IgD-negative memory B cell (primary cell): Measurements from ENCODE around the gene PYGO2. TPM values are rescaled to one million over a fixed set of nuclear protein-coding genes. Genes with fewer than 3 reads are reported as not detected.

Experiments used
- H3K27ac Mint-ChIP-seq, 3 donors: one replicate each; pipeline ENCODE4 v1.8.0; 2020 to 2022; ENCODE audit warnings: mild to moderate bottlenecking in 3 of 3, mixed read lengths in 3 of 3, moderate library complexity in 1 of 3
- H3K27me3 Mint-ChIP-seq: one replicate; pipeline ENCODE4 v1.8.0; 2021; ENCODE audit warnings: mixed read lengths
- H3K36me3 Mint-ChIP-seq: one replicate; pipeline ENCODE4 v1.8.0; 2020; ENCODE audit warnings: mild to moderate bottlenecking, mixed read lengths
- H3K4me1 Mint-ChIP-seq, 3 donors: one replicate each; pipeline ENCODE4 v1.8.0; 2020 to 2022; ENCODE audit warnings: mixed read lengths in 3 of 3, mild to moderate bottlenecking in 1 of 3
- H3K4me3 Mint-ChIP-seq, 4 donors: one replicate each; pipeline ENCODE4 v1.8.0; 2020 to 2022; ENCODE audit warnings: mild to moderate bottlenecking in 4 of 4, mixed read lengths in 4 of 4, moderate library complexity in 3 of 4
- H3K9me3 Mint-ChIP-seq, 3 donors: one replicate each; pipeline ENCODE4 v1.8.0; 2020 to 2021; ENCODE audit warnings: mixed read lengths in 3 of 3, mild to moderate bottlenecking in 1 of 3
- polyA plus RNA-seq: library from polyadenylated mRNA; unstranded; fragments of 300-500 nt; fragmentation: Illumina TruSeq; gene quantifications from one replicate; pipeline ENCODE4 v1.2.3, GENCODE V29; 2021

Gene PYGO2, protein sequence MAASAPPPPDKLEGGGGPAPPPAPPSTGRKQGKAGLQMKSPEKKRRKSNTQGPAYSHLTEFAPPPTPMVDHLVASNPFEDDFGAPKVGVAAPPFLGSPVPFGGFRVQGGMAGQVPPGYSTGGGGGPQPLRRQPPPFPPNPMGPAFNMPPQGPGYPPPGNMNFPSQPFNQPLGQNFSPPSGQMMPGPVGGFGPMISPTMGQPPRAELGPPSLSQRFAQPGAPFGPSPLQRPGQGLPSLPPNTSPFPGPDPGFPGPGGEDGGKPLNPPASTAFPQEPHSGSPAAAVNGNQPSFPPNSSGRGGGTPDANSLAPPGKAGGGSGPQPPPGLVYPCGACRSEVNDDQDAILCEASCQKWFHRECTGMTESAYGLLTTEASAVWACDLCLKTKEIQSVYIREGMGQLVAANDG
- polyA plus RNA-seq = 42.5 TPM

DNA sequence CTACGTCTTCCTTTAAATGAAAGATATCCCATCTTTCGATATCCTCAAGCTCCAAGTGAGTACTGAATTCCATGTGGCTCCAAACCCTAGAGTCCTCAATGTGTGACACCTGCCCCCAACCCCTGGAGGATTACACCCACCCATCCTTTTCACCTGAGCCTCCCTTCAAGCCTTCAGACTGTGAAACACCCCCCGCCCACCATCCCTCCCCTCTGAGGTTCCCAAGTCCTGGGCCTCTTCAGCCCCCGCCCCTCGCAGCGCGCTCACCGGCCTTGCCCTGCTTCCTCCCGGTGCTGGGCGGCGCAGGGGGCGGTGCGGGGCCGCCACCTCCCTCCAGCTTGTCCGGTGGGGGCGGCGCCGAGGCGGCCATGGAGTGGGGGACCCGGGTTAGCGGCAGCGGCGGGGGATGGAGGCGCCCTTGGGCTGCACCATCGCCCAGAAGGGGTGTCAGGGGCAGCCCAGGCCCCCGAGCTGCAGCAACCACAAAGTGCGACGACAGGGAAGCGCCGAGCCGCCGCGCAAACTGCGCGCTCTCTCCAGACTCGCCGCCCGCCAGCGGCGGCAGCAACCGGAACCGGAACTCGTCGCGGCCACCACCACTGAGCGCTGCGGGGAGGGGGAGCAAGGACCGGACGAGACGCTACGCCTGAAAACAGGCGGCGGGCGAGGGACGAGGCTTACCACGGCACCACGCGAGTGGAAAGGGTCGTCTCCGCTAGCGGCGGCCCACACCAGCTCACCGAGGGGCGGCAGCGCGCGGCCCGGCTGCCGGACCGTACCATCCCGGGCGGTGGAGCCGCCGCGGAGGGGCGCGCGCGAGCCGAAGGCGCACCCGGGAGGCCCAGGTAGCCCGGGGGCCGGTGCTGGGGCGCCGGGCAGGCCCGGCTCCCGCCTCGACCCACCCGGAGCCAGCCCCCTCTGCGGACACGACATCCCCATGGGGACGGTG lies at the start of gene PYGO2:
TSS of gene PYGO2 (minus strand) at position 576 of the 949 bp plus-strand sequence. CDS start at position 370, 206 bp downstream.
- Mint-ChIP-seq H3K27me3 (no peaks in the 10 kb centered on the region), H3K27ac (peak within 1 kb of the TSS; percentile 89 to 97 (median 96)), H3K4me3 (peak within 1 kb of the TSS; percentile 87 to 98 (median 96)), H3K9me3 (no peaks in the 10 kb centered on the region), H3K36me3 (no peaks in the 10 kb centered on the region), H3K4me1 (peaks cover 19 to 21% (median 19%) of the 10 kb centered on the region in 3 donors)

DNA sequence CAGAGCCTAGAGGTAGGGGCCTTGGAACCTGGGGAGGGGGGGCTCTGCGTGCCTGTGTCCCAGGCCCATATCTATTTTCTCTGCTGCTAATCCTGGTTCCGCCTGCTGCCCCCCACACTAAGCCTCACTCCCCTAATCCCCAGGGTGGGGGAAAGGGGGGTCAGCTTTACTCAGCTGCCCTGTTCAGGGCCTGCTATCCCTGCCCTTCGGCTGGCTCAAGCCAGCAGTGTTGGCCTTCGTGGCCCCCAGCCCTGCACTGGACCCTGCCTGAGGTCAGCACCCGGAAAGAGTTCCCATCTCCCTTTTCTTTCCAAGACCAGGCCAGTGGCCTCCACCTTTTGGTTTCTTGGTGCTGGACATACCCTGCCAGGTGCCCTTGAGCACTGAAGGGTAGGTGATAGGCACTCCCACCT lies 49.4 kb upstream of the PYGO2 start:
- H3K27me3 Mint-ChIP-seq = no peaks in the 10 kb centered on the region
- H3K9me3 Mint-ChIP-seq = no peaks in the 10 kb centered on the region
- H3K4me3 Mint-ChIP-seq = peak overlapping the region in 1 of 4 donors; percentile 27
- H3K4me1 Mint-ChIP-seq = peaks cover 34 to 46% (median 38%) of the 10 kb centered on the region in 3 donors
- peaks cover 6% of the 10 kb centered on the region for H3K36me3 Mint-ChIP-seq
- H3K27ac Mint-ChIP-seq = no peak overlapping the region

DNA sequence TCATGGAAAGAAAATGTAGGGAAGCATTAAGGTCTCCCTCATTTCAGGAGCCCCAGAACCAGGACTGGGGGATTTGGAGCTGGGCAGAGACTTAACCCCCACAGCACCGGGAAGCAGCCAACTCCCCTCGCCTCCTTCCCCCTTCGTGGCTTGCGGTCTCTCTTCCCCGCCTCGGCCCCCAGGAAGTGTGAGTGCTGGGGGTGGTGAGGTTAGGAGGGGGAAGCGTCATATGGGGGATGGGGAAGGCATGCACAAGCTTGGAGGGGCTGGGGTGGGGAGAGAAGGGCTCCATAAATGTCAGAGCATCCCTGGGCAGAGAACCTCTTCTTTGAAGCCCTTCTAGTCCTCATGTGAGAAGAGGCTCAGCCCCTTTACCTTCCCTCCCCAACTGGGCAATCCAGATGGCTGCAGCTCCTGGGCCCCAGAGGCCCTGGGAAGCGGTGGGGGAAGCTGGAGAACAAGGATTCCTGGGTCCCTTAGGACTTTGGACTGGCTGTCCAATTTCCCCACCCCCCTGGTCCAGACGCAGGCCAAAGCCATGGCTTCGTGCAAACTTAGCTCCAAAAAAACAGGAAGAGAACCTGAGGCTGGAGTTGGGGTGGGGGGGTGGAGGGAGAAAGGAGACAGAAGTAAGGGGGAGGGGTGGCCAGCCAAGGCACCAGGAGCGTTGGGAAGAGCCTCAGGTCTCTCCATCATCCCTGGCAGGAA lies 48.8 kb upstream of the PYGO2 start:
- H3K27ac Mint-ChIP-seq = peak overlapping the region; percentile 50 to 94 (median 59)
- H3K4me1 Mint-ChIP-seq = peaks cover 32 to 50% (median 37%) of the 10 kb centered on the region in 3 donors
- H3K36me3 Mint-ChIP-seq = peaks cover 6% of the 10 kb centered on the region
- peak overlapping the region in 3 of 4 donors; percentile 20 to 63 (median 36) for H3K4me3 Mint-ChIP-seq
- no peaks in the 10 kb centered on the region for H3K9me3 Mint-ChIP-seq
- H3K27me3 Mint-ChIP-seq = no peaks in the 10 kb centered on the region

DNA sequence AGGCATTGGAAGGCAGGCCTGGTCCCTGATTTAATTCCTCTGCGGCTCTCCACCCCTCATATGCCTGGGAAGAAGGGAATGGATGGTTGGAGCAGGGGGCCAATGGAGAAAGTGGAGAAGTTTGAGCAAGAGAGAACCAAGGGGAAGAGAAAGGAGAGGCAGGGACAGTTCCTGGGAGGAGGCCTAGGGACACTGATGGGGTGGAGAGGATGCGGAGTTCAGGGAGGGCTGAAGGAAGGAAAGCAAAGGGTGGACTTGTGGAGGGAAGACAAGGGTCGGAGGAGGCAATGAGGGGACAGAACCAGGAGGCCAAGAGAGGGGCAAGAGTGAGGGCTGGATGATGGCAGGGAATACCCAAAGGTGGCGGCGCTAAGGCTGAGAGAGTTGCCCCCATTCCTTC lies 48.2 kb upstream of the PYGO2 start:
- peak overlapping the region in 2 of 3 donors; percentile 50 to 94 for H3K27ac Mint-ChIP-seq

DNA sequence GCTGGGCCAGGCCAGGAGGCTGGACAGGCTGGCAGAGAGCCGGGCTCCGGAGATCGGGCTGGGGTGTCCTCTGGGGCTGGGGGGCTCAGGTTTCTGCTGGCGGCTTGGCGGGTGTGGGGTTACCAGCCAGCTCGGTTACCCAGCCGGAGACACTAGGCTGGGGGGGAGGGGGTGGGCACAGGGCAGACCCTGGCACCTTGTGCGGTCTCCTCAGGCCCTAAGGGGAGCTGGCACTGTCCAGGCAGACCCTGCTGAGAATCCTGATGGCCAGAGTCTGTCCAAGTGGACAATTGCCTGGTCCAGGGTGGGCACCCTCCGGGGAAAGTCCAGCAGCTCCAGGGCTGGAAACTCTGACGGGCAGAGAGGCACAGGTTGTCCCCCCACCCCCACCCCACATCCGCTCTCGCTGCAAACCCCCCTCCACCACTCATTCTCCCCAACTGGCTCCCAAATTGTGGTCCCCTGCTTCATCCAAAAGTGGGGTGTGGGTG lies 47.7 kb upstream of the PYGO2 start:
- H3K27ac Mint-ChIP-seq = peak overlapping the region in 1 of 3 donors; percentile 94
- H3K4me1 Mint-ChIP-seq = peaks cover 38 to 54% (median 38%) of the 10 kb centered on the region in 3 donors

More for the DNA sequence above, 48.2 kb upstream of the PYGO2 start:
- Mint-ChIP-seq H3K9me3 (no peaks in the 10 kb centered on the region), H3K4me1 (peaks cover 34 to 53% (median 40%) of the 10 kb centered on the region in 3 donors), H3K27me3 (no peaks in the 10 kb centered on the region), H3K36me3 (peaks cover 6% of the 10 kb centered on the region), H3K4me3 (peak overlapping the region in 3 of 4 donors; percentile 20 to 63 (median 36))

DNA sequence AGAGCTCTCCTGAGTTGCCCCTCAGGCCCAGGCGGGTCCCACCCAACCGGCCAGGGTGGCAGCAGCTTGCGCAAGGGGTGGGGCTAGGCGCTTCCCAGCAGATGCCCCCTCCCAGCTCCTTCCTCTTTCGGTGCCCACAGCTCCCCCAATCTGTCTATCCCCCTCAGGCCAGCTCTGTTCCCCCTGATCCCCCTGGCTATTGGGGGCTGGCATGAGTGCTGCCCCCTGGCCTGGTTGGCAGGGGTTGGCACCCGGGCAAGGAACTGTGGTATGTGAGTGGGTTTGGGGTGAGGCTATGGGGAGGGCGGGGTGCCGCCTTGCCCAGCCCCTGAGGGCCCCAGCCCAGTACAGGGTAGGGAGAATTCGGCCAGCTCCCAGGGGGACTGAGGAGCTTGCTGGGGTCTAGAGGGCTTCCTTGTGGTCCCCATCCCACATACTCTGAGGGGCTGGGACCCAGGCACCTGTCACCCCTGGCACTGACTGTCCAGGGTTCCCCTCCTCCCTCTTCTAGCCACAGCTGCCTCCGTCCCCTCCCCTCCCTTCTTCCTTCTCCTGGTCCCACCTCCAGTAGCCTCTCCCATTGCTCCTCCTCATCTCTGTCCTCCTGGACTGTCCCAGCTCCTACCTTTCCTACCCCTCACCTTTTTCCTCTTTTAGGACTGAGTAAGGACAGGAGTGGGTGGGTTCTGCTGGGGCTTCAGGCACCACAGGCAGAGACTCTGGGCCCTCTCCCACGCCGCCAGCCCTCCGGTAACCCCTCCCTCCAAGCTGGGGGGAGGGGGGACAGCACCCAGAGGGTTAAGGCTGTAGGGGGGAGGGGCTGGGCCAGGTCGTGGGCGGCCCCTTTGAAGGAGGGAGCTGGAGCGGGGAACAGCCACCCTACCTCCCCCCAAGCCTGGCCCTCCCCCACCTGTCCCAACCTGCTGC lies 46.7 kb upstream of the PYGO2 start:
- H3K9me3 Mint-ChIP-seq = no peaks in the 10 kb centered on the region
- H3K4me3 Mint-ChIP-seq = peak overlapping the region in 2 of 4 donors; percentile 63 to 65
- H3K27ac Mint-ChIP-seq = peak overlapping the region in 1 of 3 donors; percentile 10
- H3K4me1 Mint-ChIP-seq = peaks cover 32 to 48% (median 32%) of the 10 kb centered on the region in 3 donors
- H3K27me3 Mint-ChIP-seq = no peaks in the 10 kb centered on the region
- peaks cover 8% of the 10 kb centered on the region for H3K36me3 Mint-ChIP-seq

More for the DNA sequence above, 47.7 kb upstream of the PYGO2 start:
- H3K9me3 Mint-ChIP-seq = no peaks in the 10 kb centered on the region
- no peaks in the 10 kb centered on the region for H3K27me3 Mint-ChIP-seq
- H3K4me3 Mint-ChIP-seq = peak overlapping the region in 2 of 4 donors; percentile 33 to 41
- peaks cover 8% of the 10 kb centered on the region for H3K36me3 Mint-ChIP-seq

DNA sequence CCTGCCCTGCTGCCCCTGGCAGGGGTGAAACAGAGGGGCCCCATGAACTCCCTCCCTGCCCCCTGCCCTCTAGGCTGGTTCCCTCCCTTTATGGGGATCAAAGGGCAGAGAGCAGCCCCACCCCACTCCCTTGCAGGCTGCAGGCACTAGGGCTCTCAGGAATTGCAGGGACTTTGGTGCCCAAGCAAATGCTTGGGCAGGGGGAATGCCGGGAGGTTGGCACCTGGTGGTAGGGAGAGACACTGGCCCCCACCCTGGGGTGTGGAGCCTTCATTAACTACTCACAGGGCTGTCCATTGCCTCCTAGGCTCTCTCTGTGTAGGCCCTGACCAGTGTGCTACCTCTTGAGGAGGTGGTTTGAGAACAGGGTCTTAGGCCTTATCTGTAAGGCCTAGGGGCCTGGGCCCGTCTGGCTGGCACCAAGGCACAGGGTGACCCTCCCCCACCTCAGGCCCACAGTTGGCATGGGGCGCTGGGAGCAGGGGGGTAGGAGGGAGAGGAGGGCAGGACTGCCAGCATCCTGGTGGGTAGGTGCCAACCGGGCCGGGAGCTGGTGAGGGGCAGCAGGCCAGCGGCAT lies 45.8 kb upstream of the PYGO2 start:
- H3K4me3 Mint-ChIP-seq = peak overlapping the region in 2 of 4 donors; percentile 38 to 47
- peaks cover 23 to 40% (median 31%) of the 10 kb centered on the region in 3 donors for H3K4me1 Mint-ChIP-seq
- H3K9me3 Mint-ChIP-seq = no peaks in the 10 kb centered on the region
- peak overlapping the region in 1 of 3 donors; percentile 80 for H3K27ac Mint-ChIP-seq
- no peaks in the 10 kb centered on the region for H3K27me3 Mint-ChIP-seq
- H3K36me3 Mint-ChIP-seq = peaks cover 8% of the 10 kb centered on the region

DNA sequence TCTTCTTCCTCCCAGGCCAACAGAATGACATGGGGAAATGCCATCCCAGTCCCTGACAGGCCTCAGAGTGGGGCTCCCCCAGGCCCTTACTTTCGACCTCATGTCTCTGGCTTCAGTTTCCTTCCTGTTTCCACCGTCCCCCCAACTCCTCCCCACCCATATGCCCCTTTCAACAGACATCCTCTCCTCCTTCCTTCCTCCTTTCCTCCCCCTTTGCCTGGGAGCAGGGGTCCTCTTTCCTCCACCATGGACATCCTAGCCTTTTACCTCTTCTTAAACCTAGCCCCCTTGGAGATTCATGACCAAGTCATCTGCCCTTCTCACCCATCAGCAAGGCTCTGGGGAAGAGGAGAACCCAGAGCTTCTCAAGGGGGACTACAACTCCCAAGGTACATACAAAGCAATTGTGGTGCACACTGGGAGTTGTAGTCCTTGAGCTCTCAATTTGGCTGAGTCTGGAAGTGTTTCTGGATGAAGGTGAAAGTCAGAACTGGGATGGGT lies 45.1 kb upstream of the PYGO2 start:
- no peaks in the 10 kb centered on the region for H3K27me3 Mint-ChIP-seq
- H3K9me3 Mint-ChIP-seq = no peaks in the 10 kb centered on the region
- H3K36me3 Mint-ChIP-seq = peaks cover 8% of the 10 kb centered on the region
- peaks cover 22 to 37% (median 31%) of the 10 kb centered on the region in 3 donors for H3K4me1 Mint-ChIP-seq
- peak overlapping the region; percentile 80 to 95 (median 89) for H3K27ac Mint-ChIP-seq
- H3K4me3 Mint-ChIP-seq = peak overlapping the region; percentile 38 to 94 (median 68)

DNA sequence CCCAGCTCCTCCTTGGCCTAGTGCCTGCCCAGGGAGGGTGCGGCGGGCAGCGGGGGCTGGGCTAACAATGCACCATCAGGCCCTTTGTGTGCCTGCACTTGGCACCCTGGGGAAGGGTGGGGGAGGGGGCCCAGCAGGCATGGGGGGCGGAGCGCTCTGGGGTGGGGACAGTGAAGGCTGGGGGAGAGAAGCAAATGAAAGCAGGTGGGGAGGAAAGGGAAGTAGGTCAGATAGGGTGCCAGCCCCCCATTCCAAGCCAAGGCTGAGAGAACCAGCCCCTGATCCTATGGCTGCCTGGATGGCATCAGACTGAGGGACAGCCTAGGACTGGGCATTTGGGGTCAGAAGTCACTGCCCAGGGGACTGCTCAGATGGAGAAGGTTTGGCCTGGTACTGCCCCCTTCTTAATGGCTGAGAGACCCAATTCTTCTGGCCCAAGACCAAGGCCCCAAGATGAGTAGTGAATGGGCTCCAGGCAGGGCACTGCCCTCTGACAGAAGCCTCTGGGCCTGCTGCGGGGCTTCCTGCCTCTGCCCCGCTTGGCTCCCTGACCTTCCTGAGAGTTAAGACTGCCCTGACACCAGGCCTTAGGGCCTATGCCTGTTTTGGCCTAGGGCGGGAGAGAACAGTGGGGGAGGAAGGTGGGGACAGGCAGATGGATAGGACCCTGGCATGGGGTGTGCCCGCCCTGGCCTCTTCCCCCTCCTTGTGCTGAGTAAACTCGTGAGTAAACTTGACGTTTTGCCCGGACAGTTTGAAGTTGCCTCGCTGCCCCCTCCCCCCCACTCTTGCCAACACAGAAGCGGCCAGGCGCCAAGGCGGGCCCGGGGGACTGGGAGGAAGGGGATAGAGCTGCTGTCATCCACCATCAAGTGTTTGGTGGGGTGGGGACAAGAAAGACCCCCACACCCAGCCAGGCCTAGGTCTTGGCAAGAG lies 43.8 kb upstream of the PYGO2 start:
- peak overlapping the region; percentile 80 to 94 (median 93) for H3K27ac Mint-ChIP-seq
- peaks cover 8% of the 10 kb centered on the region for H3K36me3 Mint-ChIP-seq
- peaks cover 22 to 34% (median 31%) of the 10 kb centered on the region in 3 donors for H3K4me1 Mint-ChIP-seq
- H3K4me3 Mint-ChIP-seq = peak overlapping the region; percentile 91 to 99 (median 96)
- H3K27me3 Mint-ChIP-seq = no peaks in the 10 kb centered on the region
- H3K9me3 Mint-ChIP-seq = no peaks in the 10 kb centered on the region

DNA sequence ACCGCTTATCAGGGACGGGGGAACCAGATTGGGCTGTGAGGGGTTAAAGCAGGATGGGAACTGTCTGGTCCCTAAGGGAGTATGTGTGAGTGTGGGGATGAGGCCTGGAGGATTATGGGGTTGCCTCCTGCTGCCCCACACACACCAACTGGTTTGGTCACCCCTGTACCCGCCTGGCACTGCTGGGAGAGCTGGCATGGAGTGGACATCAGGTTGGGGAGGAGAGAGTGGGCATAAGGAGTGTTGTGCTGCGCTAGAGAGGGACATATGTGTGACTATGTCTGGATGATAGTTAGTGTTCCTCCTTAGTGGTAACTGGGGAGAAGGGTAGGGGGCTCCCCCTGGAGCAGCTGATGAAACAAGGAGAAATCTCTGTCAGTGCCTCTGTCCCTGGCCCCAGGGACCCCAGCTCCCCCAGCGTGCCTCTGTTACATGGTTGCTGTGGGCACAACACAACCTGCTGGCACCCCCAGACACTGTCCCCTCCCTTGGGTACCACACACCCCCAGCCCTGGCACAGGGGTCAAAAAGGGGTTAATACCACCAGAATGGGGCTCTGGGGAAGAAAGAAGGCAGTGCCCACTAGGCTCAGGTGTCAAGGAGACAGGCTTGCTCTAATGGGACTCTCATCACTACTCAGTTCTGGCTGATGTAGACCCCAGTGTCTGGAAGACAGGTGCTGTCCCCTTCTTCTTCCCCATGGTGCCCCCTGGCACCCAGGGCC lies 42.9 kb upstream of the PYGO2 start:
- peaks cover 25 to 31% (median 26%) of the 10 kb centered on the region in 3 donors for H3K4me1 Mint-ChIP-seq
- no peaks in the 10 kb centered on the region for H3K9me3 Mint-ChIP-seq
- H3K36me3 Mint-ChIP-seq = peaks cover 3% of the 10 kb centered on the region

DNA sequence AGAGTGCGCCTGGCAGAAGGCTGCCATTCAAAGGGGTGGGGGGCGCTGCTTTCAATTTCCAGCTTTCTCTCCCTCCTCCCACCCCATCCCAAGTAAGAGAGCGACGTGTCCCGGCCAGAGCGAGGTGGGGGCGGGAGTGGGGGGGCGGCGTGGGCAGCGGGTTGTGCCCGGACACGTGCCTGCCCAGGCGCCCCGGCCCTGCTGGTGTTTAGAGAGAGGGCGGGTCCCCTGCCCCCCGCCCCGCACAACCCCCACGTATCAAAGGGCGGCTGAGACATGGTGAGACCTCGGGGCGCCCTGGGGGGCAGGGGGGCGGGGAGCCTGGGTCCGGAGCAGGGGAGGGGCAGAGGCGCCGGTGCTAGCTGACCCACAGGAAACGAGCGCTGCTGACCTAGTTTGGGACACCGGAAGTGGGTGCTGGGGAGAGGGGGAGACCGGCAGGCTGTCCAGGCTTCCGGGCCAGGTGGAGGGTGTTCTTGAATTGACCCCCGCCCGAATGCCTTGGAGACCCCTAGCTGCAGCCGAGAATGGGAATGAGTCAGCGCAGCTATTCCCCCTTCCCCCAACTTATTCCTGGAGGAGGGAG lies 42.3 kb upstream of the PYGO2 start:
- no peaks in the 10 kb centered on the region for H3K27me3 Mint-ChIP-seq
- H3K27ac Mint-ChIP-seq = peak overlapping the region; percentile 82 to 94 (median 93)
- H3K9me3 Mint-ChIP-seq = no peaks in the 10 kb centered on the region
- H3K4me1 Mint-ChIP-seq = peaks cover 27 to 32% (median 29%) of the 10 kb centered on the region in 3 donors
- H3K36me3 Mint-ChIP-seq = peaks cover 2% of the 10 kb centered on the region
- peak overlapping the region; percentile 91 to 99 (median 96) for H3K4me3 Mint-ChIP-seq

More for the DNA sequence above, 42.9 kb upstream of the PYGO2 start:
- H3K27me3 Mint-ChIP-seq = no peaks in the 10 kb centered on the region
- H3K27ac Mint-ChIP-seq = peak overlapping the region; percentile 80 to 94 (median 90)
- peak overlapping the region; percentile 91 to 99 (median 96) for H3K4me3 Mint-ChIP-seq
